ENCODE results near the gene ABHD2. TPM values are rescaled to one million over a fixed set of nuclear protein-coding genes. Genes with fewer than 3 reads are reported as not detected.
A peak's percentile ranks its signal among the peaks of the same experiment; 100 is the strongest.

The ABHD2 gene
- total RNA-seq, 1 donor, result 115 TPM

DNA sequence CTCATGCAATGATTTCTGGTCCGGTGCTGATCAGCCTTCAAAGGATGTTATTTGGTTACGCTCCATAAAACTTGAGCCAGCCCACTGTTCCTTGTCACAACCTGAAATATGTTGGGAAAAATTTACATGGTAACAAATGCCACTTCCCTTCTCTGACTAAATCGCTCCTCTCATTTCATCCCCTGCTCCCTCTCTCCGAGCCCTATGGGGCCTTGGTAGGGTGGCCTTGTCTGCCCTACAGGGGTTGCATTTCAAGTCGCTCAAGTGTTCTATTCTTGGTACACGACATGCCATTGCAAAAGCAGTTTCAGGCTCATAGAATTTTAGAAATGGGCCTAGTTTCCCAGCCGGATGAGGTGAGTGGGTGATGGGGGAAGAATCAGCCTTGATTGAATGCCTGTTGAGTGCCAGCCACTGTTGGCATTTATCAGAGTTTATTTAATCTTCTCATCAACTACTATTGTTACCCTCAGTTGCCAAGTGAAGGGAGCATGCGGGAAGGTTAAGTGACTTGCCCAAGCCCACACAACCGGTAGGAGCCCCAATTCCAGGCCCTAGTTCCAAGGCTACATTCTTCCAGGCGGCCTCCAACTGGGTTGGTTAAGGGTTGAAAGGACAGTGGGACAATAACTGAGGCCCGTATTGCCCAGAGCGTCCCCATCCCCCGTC, 961 bp upstream of the ABHD2 start:
- no peak for DNase-seq (ENCODE audit: insufficient read length, low spot score, missing footprints)
- no peaks in the 10 kb centered on the region for H3K27me3 ChIP-seq (ENCODE audit: insufficient read depth, low read length)
- H4K20me1 ChIP-seq (ENCODE audit: insufficient read depth, low read length), result no peaks in the 10 kb centered on the region
- peak overlapping the region; percentile 80 for H3K4me2 ChIP-seq (ENCODE audit: insufficient read depth, low read length)
- H3K4me1 ChIP-seq (ENCODE audit: insufficient read depth, low read length), result peaks cover 47% of the 10 kb centered on the region
- H3K79me2 ChIP-seq (ENCODE audit: insufficient read depth, low read length), result peaks cover 33% of the 10 kb centered on the region
- peak overlapping the region; percentile 51 for H3K4me3 ChIP-seq (ENCODE audit: insufficient read depth, low read length)
- TF ChIP-seq, protein P1, sequence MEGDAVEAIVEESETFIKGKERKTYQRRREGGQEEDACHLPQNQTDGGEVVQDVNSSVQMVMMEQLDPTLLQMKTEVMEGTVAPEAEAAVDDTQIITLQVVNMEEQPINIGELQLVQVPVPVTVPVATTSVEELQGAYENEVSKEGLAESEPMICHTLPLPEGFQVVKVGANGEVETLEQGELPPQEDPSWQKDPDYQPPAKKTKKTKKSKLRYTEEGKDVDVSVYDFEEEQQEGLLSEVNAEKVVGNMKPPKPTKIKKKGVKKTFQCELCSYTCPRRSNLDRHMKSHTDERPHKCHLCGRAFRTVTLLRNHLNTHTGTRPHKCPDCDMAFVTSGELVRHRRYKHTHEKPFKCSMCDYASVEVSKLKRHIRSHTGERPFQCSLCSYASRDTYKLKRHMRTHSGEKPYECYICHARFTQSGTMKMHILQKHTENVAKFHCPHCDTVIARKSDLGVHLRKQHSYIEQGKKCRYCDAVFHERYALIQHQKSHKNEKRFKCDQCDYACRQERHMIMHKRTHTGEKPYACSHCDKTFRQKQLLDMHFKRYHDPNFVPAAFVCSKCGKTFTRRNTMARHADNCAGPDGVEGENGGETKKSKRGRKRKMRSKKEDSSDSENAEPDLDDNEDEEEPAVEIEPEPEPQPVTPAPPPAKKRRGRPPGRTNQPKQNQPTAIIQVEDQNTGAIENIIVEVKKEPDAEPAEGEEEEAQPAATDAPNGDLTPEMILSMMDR (IDR thresholded peaks at IDR 0.05; ENCODE audit: extremely low read depth, low read depth, low read length), result no peak
- H3K36me3 ChIP-seq (ENCODE audit: insufficient read depth, low read length), result peaks cover 3% of the 10 kb centered on the region
- H3K9me3 ChIP-seq (ENCODE audit: low read depth, low read length), result no peaks in the 10 kb centered on the region
- H3K27ac ChIP-seq (ENCODE audit: low read depth, low read length), result peak overlapping the region; percentile 94
- H2AFZ ChIP-seq (ENCODE audit: low read length), result peak overlapping the region; percentile 78

DNA sequence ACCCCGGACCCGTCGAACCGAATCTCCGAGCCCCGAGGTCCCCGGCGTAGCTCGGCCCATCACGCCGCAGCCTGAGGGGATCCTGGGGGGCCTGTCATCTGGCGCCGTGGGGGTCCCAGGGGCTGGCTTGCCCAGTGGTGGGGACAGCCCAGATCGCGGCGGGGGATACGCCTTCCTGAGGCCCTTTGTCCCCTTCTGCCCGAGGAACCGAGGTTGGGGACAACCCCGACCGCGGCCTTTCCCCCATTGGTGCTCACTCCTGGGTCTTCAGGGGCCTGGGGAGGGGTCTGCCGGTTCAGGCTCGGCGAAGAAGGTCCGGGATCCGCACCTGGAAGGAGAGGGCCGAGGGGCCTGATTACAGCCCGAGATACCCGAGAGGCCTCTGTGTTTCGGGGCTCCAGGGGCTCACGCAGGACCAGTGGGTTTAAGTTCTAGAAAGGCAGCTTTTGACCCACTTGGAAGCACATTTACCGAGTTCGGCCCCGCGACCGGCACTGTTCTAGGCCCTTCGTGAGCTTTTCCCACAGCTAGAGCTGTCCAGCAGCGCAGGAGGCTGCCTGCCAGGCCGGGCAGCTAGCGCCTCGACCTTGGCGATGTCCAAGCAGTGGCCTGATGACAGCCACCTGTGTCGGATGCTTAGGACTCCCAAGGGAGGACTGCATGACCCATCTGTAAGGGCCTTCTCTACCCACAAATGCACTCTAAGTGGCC, 504 bp downstream of the ABHD2 start:
- Histone ChIP-seq H3K4me3 (ENCODE audit: insufficient read depth, low read length) (peak overlapping the region; percentile 87), H3K27me3 (ENCODE audit: insufficient read depth, low read length) (no peaks in the 10 kb centered on the region), H3K9me3 (ENCODE audit: low read depth, low read length) (no peaks in the 10 kb centered on the region), H3K79me2 (ENCODE audit: insufficient read depth, low read length) (peaks cover 48% of the 10 kb centered on the region), H3K27ac (ENCODE audit: low read depth, low read length) (peak overlapping the region; percentile 93), H3K4me1 (ENCODE audit: insufficient read depth, low read length) (peaks cover 50% of the 10 kb centered on the region), H4K20me1 (ENCODE audit: insufficient read depth, low read length) (no peaks in the 10 kb centered on the region), H3K4me2 (ENCODE audit: insufficient read depth, low read length) (peak overlapping the region; percentile 86), H2AFZ (ENCODE audit: low read length) (peak overlapping the region; percentile 17), H3K36me3 (ENCODE audit: insufficient read depth, low read length) (peaks cover 3% of the 10 kb centered on the region)
- TF ChIP-seq, protein P1 (IDR thresholded peaks at IDR 0.05; ENCODE audit: extremely low read depth, low read depth, low read length), result no peak
- no peak for DNase-seq (ENCODE audit: insufficient read length, low spot score, missing footprints)

DNA sequence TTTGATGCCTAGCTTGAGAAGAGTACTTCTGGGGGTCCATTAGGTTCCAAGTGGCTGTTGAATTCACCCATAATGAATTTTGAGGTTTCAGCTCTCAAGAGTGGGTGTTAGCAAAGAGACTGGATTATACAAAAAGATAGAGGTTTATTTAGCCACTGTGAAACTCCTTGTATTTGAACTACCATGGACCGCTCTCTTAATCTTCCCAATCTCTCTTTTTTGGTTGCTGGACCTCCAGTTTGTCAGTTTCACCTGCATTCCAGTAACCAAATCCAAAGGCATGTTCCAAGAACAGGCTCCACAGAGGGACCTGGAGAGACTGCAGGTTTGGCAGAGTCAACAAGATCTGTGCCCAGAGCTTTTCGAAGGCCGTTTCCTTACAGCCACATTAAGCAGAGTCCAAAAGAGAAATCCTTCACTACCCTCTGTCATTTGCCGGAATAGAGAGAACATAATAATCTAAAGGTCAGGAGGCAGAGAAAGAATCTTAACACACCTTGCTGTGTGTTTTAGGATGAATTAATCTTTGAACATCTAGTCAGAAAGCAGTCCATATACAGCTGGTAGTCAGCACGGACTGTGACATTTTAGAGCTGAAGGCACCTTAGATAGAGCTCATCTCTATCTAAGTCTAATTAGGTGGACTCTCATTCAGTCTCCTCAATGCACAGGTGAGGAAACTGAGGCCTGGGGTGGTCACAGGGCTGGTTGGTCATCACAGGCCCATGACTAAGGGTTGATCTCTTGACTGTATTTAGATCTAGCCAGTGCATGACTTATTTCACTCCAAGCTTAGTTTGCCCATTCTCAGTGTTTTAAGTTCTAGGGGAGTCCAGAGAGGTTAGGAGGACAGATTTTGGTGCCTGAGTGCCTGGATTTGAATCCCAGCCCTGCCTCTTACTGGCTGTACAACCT, 1.3 kb downstream of the ABHD2 start:
- Histone ChIP-seq H3K79me2 (ENCODE audit: insufficient read depth, low read length) (peaks cover 56% of the 10 kb centered on the region), H3K4me1 (ENCODE audit: insufficient read depth, low read length) (peaks cover 50% of the 10 kb centered on the region), H4K20me1 (ENCODE audit: insufficient read depth, low read length) (no peaks in the 10 kb centered on the region), H3K4me2 (ENCODE audit: insufficient read depth, low read length) (peak overlapping the region; percentile 86), H3K4me3 (ENCODE audit: insufficient read depth, low read length) (peak overlapping the region; percentile 87), H3K27me3 (ENCODE audit: insufficient read depth, low read length) (no peaks in the 10 kb centered on the region), H3K27ac (ENCODE audit: low read depth, low read length) (peak overlapping the region; percentile 93), H3K9me3 (ENCODE audit: low read depth, low read length) (no peaks in the 10 kb centered on the region), H3K36me3 (ENCODE audit: insufficient read depth, low read length) (peaks cover 3% of the 10 kb centered on the region), H2AFZ (ENCODE audit: low read length) (no peak overlapping the region)
- TF ChIP-seq, protein P1 (IDR thresholded peaks at IDR 0.05; ENCODE audit: extremely low read depth, low read depth, low read length), result no peak
- no peak for DNase-seq (ENCODE audit: insufficient read length, low spot score, missing footprints)
